GM18520 (cell line): ENCODE data around the gene PRELID1.

Experiments
- ATAC-seq: cut with Tn5 transposase; IDR thresholded peaks from one replicate; pipeline ENCODE4 v1.9.1; 2021; ENCODE audit not compliant: unreplicated experiment

Gene PRELID1

DNA sequence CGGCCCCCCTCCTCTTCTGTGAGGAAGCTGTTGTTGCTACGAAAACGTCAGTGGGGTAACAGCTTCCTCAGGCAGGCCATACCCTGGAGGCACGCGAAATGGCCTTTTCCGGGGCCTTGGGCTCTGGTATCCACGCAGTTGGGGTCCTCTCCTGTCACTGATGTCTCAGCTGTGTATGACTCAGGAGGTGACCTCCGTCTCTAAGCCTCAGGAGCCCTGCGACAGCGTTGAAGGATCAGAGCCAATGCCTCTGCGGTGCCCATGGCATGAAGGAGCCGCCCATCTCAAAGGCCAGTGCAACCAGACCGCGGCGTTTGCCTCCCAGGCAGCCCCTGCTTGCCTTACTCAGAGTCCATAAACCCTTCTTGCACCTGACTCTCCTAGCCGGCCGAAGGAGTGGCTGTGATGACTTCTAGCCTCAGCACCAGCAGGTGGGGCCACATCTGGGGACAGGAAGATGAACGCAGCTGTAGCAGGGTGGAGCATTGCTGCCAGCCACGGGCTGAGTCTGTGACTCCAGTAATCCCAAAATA is 9.1 kb downstream of the PRELID1 start:
- ATAC-seq = no peak

DNA sequence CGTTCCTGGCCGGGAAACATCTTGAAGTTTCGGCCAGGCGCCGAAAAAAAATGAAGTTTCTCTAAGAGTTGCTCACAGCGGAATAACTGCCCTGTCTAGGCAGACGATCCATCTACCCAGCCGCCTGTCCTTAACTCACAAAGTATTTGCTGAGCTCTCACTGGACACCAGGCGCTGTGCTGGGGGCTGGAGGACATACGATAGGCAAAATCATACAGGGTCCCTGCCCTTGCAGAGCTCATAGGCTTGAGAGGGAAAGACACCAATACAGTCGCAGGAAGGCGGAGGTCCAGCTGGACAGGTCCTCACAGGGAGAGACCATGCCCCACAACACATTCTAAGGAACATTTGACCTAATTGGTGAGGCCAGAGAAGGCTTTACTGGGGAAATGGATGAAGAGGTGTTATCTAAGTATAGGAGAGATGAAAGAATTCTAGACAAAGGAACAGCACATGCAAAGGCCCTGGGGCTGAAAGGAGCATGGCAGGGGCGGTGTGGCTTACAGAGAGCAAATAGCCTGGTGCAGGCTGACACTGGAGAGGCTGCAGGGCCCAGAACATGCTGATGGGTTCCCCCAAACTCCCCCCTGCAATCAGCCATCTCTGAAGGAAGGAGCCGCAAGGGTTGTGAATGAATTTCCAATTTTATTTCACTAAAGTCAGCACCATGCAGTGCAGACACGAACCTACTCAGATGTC is 10.1 kb downstream of the PRELID1 start:
- ATAC-seq = no peak

DNA sequence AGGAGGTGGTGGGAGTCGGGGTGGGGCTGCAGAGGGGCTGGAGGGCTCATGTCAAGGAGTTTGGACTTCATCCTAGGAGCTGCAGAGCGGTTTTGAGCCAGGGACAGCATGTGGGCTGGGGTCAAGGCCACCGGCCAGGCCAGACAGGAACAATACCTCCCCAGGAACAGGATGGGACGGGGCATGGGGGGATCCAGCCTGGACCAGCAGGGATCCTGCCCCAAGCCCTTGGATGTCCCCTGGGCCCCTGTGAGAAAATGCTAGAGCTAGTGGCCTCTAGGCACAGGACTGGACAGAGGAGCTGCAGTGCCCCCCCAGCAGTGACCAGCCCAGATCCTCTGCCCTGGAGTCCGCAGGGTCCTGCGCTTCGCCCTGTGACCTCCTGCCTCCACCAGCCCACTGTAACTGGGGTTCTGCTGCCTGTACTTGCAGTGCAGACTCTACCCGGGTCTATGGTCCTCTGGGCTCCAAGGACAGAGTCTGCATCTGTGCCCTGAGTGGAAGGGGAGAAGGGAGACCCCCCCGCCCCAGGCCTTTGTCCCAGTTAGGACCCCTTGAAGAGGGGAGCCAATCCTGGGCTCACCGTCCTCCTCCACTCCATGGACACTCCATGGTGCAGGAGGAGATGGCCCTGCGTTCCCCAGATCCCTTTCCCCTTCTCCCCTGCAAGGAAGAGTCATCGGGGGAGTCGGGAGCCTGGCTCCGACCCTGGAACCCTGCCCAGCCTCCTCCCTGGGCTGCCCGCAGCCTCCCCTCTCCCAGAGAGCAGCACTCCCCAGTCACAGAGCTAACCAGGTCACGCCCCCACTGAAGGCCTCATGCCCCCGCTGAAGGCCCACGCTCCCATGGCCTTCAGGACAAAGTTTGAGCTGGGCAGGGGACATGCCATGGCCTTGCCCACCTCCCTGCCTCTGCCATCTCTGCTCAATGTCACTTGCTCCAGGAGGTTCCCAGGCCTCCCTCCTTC is 11.1 kb downstream of the PRELID1 start:
- no peak for ATAC-seq

DNA sequence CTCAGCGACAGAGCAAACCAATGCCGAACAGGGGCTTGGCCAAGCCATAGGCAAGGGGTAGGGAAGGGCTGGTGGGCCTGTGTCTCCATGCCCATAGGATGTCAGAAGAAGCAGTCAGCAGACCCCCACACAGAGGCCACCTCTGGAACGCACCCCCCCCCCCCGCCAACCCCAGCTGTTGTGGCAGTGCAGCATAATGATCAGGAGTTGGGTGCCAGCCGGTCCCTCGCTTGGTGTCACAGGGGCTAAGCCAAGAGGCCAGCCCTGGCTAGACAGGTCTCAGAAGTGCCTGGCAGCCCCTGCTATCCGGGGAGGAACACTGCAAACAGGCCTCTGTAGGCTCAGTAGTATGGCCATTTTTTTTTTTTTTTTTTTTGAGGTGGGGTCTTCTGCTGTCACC is 11.8 kb downstream of the PRELID1 start:
- ATAC-seq = no peak

DNA sequence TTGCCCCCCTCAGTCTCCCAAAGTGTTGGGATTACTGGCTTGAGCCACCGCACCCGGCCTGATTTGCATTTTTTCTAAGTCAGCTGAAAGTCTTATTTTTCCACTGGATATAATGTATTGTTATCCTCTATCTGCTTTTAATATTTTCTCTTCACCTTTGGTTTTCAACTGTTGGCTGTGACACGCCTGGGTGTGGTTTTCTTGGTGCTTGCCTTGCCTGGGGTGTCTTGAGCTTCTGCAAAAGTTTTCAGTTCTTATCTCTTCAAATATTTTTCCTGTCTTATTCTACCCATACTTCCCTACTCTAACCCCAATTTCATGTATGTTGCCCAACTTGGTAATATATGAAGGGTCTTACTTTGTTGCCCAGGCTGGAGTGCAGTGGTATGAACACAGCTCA is 12.4 kb downstream of the PRELID1 start:
- ATAC-seq = no peak

DNA sequence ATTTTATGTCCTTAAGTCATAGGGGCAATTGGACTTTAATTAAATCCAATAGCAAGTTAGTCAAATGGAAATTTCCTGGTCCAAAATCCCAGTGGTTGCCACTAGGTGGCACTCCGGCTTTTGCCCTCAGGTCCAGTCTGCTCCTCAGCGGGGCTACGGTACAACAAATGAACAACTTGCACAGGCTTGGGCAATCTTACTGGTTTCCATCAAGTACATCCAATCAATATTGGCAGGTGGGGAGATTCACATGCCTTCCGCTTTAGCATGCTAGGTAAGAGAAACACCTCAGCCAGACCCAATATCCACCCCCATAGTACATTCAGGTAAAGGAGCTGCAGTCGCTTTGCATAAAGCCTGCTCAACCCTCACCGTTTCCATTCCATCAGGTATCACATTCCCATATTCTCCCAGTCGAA is 14.4 kb downstream of the PRELID1 start:
- ATAC-seq = no peak

DNA sequence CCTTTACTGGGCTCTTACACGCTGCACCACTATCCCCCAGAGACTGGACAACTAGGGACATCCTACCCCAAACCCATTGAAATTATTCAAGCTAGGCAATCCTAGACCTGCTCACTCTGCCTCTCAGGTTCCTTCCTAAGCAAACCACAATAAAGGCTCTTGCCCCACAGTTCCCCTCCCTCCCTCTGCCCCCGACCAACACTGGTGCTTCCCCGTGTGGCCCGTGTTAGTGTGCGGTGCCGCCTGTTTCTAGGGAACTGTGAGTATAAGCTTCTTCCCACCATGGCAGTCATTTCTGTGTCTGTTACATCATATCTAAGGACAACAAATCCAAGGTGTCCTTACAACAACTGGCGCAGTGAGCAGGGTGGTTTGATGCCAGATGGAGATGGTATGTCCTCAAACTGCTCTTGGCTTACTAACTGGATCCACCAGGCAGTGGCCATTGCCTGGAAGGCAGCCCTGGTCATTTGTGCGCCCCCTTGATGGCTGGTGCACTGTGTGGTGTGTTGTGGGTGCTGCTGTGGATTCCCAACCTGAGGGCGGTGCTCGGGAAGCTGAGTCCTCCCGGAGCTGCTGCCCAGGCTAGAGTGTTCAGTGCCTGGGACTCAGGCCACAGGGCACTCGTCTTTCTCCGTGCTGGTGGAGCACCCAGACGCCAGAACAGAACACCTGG is 16.5 kb downstream of the PRELID1 start:
- no peak for ATAC-seq

DNA sequence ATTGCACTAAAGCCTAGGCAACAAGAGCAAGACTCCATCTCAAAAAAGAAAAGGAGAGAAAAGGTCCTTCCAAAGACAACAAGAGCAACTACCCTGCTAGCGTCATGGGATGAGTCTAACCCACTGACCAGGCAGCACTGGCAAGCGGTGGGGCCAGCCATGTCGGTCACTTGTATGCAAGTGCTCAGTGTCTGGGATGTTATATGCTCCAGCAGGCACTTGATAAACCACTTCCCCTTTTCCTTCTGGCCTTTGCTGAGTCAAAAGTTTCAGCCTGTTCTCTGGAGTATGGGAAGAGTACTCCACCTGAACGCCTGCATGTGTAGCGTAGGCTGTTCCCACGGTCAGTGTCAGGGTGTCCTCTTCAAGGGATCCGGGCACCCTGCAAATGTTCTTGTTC is 17.3 kb downstream of the PRELID1 start:
- ATAC-seq = no peak

DNA sequence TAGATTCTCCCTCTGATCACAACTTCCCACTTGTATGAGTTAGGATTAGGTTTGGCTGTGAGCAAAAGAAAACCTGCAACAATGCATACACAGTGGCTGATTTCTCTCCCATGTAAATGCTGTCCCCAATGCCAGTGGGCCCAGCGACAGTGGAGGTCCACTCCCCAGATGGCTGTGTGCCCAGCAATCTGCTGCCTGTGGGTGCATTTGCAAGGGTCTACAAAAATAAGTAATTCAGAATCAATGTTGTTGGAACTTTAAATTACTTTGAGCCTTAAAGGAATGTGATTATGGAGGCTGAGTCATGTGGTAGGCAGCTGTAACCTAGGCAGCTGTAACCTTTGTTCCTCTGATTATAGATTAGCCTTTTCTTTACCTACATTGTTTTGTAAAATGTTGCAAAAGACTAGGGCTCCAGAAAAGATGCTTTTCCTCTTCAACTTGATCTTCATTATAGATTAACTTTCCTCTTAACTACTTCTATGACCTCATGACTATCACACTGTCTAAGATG is 22.3 kb downstream of the PRELID1 start:
- no peak for ATAC-seq

DNA sequence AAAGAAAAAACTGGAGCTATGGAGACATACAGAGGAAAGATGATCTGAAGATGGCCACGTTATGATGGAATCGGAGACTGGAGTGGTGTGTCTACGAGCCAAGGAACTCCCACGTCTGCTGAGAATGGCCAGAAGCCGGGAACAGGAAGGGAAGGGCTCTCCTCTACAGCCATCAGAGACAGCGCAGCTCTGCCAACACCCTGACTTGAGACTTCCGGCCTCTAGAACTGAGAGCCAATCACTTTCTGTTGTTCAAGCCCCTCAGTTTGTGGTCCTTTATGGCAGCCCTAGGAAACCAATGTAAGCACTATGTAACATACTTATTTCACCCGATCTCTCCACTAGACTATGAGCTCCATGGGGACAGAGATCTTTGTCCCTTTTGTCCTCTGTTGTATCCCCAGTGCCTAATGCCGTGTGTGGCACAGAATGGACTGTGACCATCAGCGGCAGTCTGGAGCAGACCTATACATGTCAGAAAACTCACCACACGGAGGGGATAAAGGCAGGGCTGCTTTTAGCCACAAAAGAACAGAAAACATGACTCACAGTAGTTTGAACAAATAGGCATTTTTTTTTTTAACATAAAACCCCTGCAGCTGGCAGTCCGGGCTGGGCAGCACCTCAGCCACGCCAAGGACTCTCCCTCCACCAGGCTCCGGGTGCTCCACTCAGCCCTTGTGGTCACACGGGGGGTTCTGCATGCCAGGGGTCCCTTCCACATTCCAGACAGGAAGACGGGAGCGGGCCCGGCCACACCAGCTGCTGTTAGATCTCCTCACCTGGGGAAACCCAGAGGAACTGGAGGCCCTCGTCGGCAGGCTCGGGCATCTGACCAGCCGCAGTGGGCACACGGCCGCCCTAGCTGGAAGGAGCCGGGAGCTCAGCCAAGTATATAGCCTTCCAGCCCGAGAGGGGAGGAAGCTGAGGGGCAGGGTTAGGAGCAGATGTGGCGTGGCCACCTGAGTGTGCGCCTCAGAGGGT is 24.2 kb downstream of the PRELID1 start:
- ATAC-seq = no peak

DNA sequence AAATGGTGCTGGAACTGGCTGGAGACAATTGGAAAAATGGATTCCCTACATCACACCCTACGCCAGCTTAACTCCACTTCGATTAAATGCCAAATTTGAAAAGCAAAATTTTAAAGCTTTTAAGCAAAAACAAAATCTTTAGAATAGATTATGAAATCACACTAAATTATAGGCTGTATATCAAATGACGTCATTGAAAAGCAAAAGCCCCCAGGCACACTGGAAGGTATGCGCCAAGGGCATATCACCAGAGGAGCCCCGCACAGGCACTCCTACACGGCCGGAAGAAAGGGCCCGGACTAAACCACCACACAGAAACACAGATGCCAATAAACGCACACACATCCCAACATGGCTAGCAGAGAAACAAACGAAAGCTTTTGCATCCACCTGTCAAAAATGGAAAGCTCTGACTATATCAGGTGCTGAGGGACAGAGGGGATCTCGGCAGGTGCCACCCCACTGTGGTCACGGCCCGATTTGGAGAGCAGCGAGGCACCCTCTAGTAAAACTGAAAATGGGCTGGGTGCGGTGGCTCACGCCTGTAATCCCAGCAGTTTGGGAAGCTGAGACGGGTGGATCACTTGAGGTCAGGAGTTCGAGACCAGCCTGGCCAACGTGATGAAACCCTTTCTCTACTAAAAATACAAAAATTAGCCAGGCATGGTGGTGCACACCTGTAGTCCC is 25.1 kb downstream of the PRELID1 start:
- no peak for ATAC-seq

DNA sequence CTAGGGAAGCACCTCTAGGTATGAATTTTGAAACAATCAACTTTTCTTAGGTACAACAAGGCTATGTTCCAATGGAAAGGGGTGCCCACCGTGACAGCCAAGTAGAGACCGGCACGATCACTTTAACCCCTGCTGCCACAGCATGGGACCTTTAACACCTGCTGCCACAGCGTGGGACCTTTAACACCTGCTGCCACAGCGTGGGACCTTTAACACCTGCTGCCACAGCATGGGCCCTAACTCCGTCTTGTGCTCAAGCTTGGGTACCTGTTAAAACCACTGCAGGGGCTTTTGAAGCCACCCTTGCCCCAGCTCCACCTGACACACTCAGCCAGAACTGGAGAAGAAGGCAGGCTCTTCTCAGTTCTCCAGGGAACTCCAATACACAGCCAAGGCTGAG is 26.3 kb downstream of the PRELID1 start:
- ATAC-seq = no peak

DNA sequence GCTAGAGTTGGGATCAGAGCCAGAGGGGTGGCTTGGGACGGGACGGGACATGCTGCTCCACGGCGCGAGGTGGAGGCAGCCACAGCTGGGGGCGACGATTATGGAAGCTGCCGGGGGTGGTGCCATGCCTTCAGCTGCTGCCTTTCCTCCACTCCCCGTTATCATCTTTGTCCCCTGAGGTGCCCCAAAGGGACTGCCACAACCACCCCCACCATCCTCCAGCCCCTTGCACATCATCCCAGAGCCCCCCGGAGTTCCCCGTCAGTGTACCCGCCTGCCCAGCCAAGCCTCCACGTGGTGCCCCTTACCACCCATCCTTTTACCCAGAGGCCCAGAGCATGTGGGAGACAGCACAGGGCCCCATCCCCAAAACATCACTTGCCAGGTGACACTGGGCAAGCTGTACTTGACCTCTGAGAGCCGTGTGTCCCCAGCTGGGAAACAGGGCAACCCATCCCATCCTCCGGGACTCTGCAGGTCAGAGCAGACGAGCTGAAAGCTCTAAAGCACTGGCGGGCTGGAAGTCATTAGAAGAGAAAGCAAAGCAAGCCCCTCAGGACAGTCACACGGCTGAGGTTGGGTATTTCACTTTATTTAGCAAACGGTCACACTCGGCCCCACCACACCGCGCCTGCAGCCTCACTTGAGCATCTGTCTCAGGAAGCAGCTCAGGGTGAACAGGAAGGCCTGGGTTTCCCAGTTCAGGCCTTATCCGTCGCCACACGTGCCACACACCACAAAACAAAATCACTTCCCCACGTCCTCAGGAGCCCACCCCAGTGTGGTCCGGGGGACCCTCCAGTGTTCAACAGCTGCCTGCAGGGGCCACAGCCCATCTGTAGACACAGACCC is 27.6 kb downstream of the PRELID1 start:
- no peak for ATAC-seq

DNA sequence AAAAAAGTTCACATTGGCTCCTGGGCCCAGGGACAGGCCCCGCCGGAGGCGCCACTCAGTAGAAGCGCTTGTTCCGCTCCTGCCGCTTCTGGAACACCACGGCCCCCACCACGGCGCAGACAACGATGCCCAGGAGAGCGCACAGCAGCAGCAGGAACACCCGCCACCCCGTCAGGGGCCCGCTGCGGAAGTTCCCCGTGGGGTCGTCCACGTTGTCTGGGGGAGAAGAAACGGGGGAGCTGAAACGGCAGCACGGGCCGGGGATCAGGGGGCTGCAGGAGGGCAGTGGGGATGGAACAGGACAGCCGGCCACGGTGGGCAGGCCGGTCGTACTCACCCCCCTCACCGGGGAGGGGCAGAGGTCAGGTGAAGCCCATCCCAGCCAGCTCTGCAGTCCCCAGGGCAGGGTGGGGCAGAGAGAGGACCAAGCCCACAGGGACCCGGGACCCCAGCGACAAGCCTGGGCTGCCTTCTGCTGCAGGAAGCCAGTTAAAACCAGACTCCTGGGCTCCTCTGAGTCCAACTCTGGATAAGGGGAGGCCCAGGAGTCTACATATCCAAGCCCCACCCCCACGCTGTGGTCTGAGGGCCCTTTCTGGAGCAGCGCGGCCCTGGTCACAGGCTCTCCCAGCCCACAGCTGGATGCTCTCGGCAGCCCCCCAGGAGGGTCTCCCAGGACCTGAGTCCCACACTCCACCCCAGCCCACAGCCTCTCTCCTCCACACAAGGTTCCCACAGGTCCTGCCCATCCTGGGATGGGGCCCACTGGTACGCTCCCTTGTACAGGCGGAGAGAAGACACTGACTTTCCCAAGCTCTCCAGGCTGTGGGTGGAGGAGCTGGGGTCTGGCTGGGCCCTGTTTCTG is 28.7 kb downstream of the PRELID1 start:
- ATAC-seq = no peak

DNA sequence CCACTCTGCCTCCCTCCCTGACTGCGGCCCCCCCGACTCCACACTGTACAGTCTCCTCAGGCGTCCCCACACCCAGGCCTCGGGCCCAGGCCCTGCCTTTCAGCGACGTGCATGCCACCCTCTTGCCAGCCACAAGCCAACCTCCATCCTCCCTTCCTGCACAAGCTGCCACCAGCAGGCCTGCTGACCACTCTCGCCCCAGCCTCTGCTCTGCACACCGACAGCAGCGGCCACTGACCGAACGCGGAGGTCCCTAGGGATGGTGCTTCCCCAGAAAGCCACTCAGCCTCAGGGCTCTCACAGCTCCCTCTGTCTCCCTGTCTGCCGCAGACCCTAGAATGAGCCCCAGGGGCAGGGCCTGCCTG is 29.3 kb downstream of the PRELID1 start:
- no peak for ATAC-seq

DNA sequence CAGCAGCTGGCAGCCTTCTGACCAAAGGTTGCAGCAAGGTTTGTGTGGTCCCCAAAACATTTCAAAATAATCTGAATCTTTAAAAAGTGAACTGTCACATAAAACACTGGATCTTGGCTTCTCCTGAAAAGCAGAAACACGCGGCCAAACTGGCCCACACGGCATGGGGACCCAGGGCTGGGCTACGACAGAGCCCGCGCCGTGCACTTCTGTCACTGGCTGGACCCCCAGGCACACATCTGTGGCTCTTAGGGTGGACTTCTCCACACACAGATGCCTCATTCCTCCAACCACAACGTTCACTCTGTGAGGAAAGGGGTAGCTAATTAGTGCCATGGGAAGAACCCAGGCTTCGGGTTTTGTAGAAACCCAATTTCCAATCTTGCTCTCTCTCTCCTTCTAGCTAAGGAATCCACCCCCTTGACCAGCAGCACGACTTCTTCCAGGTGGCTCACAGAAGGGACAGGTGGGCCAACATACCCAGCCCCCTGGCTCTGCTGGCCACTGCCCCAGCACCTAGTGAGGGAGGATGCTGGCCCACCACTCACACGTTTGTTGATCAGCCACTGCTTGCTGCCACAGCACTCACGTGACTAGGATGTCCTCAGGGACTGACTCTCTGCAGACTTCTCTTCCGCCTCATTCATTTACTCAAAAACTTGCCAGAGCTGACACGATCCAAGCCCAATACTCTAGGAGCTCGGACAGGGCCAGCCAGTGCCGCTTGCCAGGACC is 30.0 kb downstream of the PRELID1 start:
- ATAC-seq = no peak

DNA sequence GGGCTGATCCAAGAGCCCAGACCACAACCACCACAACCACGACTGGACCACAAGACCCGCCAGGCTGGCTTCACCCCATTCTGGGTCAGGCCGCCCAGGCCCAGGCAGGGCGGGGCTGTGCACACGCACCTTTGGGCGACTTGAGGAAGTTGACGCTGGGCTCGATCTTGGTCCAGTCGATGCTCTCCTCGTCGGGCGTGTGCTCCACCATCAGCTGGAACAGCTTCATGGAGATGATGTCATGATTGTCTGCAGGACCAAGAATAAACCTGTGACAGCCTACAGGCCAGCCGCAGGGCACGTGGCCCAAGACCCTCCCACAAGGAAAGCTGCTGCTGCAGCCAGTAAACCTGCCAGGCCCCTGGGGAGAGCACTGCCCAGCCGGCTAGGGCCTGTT is 30.6 kb downstream of the PRELID1 start:
- ATAC-seq = no peak
